Measurements from ENCODE around the gene UBE3A.

DNA sequence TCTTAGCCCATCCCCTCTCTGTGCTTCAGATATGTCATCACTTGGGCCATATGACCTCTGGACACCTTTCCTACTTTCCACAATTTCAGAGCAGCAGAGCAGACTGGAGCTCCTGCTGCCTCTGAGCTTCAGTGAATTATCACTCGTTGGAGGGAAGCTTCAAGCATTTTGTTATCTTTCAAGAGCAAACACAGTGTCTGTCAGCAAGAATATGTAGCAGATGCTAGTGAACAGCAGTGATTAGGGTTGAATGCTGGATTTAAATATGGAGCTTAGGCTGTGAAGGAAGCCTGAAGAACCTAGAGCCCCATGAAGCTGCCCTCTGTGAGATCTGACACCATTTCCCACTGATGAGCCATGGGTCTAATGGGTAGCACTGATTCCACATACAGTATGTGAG, 115.4 kb downstream of the UBE3A start:
- TF ChIP-seq, protein P1, sequence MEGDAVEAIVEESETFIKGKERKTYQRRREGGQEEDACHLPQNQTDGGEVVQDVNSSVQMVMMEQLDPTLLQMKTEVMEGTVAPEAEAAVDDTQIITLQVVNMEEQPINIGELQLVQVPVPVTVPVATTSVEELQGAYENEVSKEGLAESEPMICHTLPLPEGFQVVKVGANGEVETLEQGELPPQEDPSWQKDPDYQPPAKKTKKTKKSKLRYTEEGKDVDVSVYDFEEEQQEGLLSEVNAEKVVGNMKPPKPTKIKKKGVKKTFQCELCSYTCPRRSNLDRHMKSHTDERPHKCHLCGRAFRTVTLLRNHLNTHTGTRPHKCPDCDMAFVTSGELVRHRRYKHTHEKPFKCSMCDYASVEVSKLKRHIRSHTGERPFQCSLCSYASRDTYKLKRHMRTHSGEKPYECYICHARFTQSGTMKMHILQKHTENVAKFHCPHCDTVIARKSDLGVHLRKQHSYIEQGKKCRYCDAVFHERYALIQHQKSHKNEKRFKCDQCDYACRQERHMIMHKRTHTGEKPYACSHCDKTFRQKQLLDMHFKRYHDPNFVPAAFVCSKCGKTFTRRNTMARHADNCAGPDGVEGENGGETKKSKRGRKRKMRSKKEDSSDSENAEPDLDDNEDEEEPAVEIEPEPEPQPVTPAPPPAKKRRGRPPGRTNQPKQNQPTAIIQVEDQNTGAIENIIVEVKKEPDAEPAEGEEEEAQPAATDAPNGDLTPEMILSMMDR (IDR thresholded peaks at IDR 0.05; ENCODE audit: poor library complexity) = no peak
- TF ChIP-seq EZH2 (IDR thresholded peaks at IDR 0.05; ENCODE audit: borderline replicate concordance) (no peak), EZH2phosphoT487 (IDR thresholded peaks at IDR 0.05; ENCODE audit: low read depth, severe bottlenecking, unreplicated experiment) (no peak)
